ENCODE measurements around the gene LTC4S. TPM values are rescaled to one million over a fixed set of nuclear protein-coding genes. Genes with fewer than 3 reads are reported as not detected.

The LTC4S gene
- total RNA-seq, 1 donor from 2014 or later, result 5.5 TPM

GRCh38 chr5:179798771-179799643, 5.2 kb downstream of the LTC4S start:
- Mint-ChIP-seq H3K36me3 (ENCODE audit: insufficient read depth) (peaks cover 14% of the 10 kb centered on the region), H3K4me3 (ENCODE audit: low read depth) (no peak overlapping the region), H3K9me3 (ENCODE audit: low read depth) (no peaks in the 10 kb centered on the region), H3K27me3 (no peaks in the 10 kb centered on the region), H3K4me1 (ENCODE audit: low read depth) (peaks cover 5% of the 10 kb centered on the region), H3K27ac (no peak overlapping the region)
- no peak for TF ChIP-seq CTCF (IDR thresholded peaks at IDR 0.05; ENCODE audit: unreplicated experiment)
- DNase-seq (ENCODE audit: low spot score, unreplicated experiment), result no peak

- no peak for DNase-seq (ENCODE audit: low spot score, unreplicated experiment)
- no peaks in the 10 kb centered on the region for H3K9me3 Mint-ChIP-seq (ENCODE audit: low read depth)
- H3K27me3 Mint-ChIP-seq, result no peaks in the 10 kb centered on the region
- no peak overlapping the region for H3K4me3 Mint-ChIP-seq (ENCODE audit: low read depth)
- TF ChIP-seq CTCF (IDR thresholded peaks at IDR 0.05; ENCODE audit: unreplicated experiment), result no peak
- H3K4me1 Mint-ChIP-seq (ENCODE audit: low read depth), result peaks cover 8% of the 10 kb centered on the region
- no peak overlapping the region for H3K27ac Mint-ChIP-seq
- peaks cover 14% of the 10 kb centered on the region for H3K36me3 Mint-ChIP-seq (ENCODE audit: insufficient read depth)
These were observed 5.8 kb downstream of the LTC4S start for GRCh38 chr5:179799644-179799973.

DNA sequence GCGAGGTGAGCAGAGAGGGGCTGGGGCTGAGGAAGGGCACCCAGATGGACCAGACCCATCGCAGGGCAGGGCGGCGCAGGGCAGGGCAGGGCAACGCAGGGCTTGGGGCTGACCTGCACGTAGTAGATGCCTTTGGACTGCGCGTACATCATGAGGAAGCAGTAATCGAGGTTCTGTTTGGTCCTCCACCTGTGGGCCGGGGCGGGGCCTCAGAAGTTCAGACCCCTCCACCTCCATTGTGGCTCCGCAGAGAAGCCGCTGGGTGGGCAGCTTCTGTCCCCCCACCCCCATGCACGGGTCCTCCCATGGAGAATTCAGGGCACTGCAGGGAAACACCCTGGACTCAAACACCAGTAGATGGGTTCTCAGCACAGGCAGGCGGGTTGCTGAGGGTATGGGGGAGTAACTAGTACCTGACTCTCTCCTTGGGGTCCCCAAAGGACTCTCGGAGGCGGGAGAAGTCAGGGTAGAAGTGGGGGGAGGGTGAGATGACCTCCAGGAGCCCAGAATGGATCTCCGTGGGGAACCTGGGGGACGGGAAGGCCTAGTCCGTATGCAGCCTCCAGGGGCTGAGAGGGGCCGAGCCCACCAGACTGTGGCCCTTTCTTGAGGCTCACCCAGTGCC, 6.4 kb downstream of the LTC4S start:
- H3K27me3 Mint-ChIP-seq, result no peaks in the 10 kb centered on the region
- DNase-seq (ENCODE audit: low spot score, unreplicated experiment), result no peak
- TF ChIP-seq CTCF (IDR thresholded peaks at IDR 0.05; ENCODE audit: unreplicated experiment), result no peak
- peaks cover 12% of the 10 kb centered on the region for H3K4me1 Mint-ChIP-seq (ENCODE audit: low read depth)
- H3K4me3 Mint-ChIP-seq (ENCODE audit: low read depth), result no peak overlapping the region
- H3K27ac Mint-ChIP-seq, result no peak overlapping the region
- H3K36me3 Mint-ChIP-seq (ENCODE audit: insufficient read depth), result peaks cover 14% of the 10 kb centered on the region
- no peaks in the 10 kb centered on the region for H3K9me3 Mint-ChIP-seq (ENCODE audit: low read depth)

DNA sequence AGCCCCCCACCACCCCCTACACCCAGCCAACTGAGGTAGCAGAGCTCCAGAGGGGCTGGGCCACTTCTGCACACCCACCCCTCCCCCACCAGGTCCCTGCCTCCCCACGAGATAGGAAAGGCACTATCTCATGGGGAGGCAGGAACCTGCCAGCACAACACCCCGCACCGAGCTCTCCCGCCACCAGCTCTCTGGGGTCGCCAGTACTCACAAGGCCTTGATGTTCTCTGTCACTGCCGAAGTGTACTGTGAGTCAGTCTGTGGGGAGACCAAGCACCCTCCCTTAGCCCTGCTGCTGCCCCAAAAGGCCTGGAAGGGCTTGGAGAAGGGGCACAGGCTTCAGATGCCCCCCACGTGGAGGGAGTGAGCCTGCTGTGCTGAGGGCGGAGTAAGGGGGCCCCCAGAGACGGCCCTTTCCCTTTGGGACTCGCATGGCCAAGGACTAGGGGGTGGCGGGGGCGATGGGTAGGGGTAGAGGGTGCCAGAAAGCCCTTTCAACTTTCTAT, 7.0 kb downstream of the LTC4S start:
- Mint-ChIP-seq H3K27me3 (no peaks in the 10 kb centered on the region), H3K4me3 (ENCODE audit: low read depth) (no peak overlapping the region)

More for the DNA sequence above, 7.0 kb downstream of the LTC4S start:
- DNase-seq (ENCODE audit: low spot score, unreplicated experiment), result no peak
- no peak for TF ChIP-seq CTCF (IDR thresholded peaks at IDR 0.05; ENCODE audit: unreplicated experiment)
- Mint-ChIP-seq H3K27ac (no peak overlapping the region), H3K9me3 (ENCODE audit: low read depth) (no peaks in the 10 kb centered on the region), H3K36me3 (ENCODE audit: insufficient read depth) (peaks cover 14% of the 10 kb centered on the region), H3K4me1 (ENCODE audit: low read depth) (peaks cover 15% of the 10 kb centered on the region)

All from progenitor cell of endocrine pancreas (in vitro differentiated cells).